HFFc6 (cell line): ENCODE data around the gene TMEM132D. TPM values are rescaled to one million over a fixed set of nuclear protein-coding genes. Genes with fewer than 3 reads are reported as not detected.

Source experiments
- DNase-seq: peaks from one replicate; pipeline ENCODE4 v3.0.0-alpha.2; 2018
- H3K27ac Mint-ChIP-seq: 2 replicates; pipeline ENCODE4 v1.8.0; 2020; ENCODE audit warnings: mild to moderate bottlenecking, mixed read lengths
- H3K27me3 Mint-ChIP-seq: 2 replicates; pipeline ENCODE4 v1.8.0; 2021; ENCODE audit warnings: mild to moderate bottlenecking, moderate library complexity, mixed read lengths; ENCODE audit not compliant: insufficient read depth
- H3K36me3 Mint-ChIP-seq: 2 replicates; pipeline ENCODE4 v1.8.0; 2021; ENCODE audit warnings: low read depth, mixed read lengths
- H3K4me1 Mint-ChIP-seq: 2 replicates; pipeline ENCODE4 v1.8.0; 2020; ENCODE audit warnings: low read depth, mixed read lengths
- H3K4me3 Mint-ChIP-seq: 2 replicates; pipeline ENCODE4 v1.8.0; 2020; ENCODE audit warnings: mild to moderate bottlenecking, moderate library complexity, mixed read lengths
- H3K9me3 Mint-ChIP-seq: 2 replicates; pipeline ENCODE4 v1.8.0; 2020; ENCODE audit warnings: mild to moderate bottlenecking, mixed read lengths
- CTCF ChIP-seq: fragments of 200-600 bp; sonication (generic); IDR thresholded peaks from 2 replicates; pipeline ENCODE4 v1.5.0; 2021; ENCODE audit warnings: antibody characterized with exemption, mild to moderate bottlenecking
- total RNA-seq, 6 experiments: library from RNA; stranded (reverse); fragmentation: NEBNext Ultra II Directional; extraction: Animal tissue kit (Norgen Biotek cat#: 25700); gene quantifications; 2 replicates in 1 of 6; 3 replicates in 5 of 6; pipeline ENCODE4 v1.2.3, GENCODE V29; 2021

The TMEM132D gene
- total RNA-seq, 6 experiments from 2014 or later: not detected

- Mint-ChIP-seq H3K27ac (no peak overlapping the region), H3K4me1 (no peaks in the 10 kb centered on the region), H3K4me3 (no peak overlapping the region), H3K36me3 (peaks cover 12% of the 10 kb centered on the region), H3K9me3 (peaks cover 62% of the 10 kb centered on the region), H3K27me3 (no peaks in the 10 kb centered on the region; the same call in 1 of the 2 replicates)
- no peak for TF ChIP-seq CTCF
- DNase-seq: no peak
These were observed 830.5 kb downstream of the TMEM132D start for GRCh38 chr12:129073157-129073915.

GRCh38 chr12:129071362-129071761 is 832.5 kb downstream of the TMEM132D start:
- no peak overlapping the region for H3K27ac Mint-ChIP-seq

GRCh38 chr12:129069886-129070285 is 833.9 kb downstream of the TMEM132D start:
- Mint-ChIP-seq H3K9me3 (peaks cover 69% of the 10 kb centered on the region), H3K27ac (no peak overlapping the region), H3K36me3 (peaks cover 17% of the 10 kb centered on the region), H3K4me3 (no peak overlapping the region), H3K4me1 (no peaks in the 10 kb centered on the region), H3K27me3 (no peaks in the 10 kb centered on the region; the same call in none of the 2 replicates)
- no peak for TF ChIP-seq CTCF
- no peak for DNase-seq

More at GRCh38 chr12:129071362-129071761, 832.5 kb downstream of the TMEM132D start:
- H3K4me1 Mint-ChIP-seq: no peaks in the 10 kb centered on the region
- no peak overlapping the region for H3K4me3 Mint-ChIP-seq
- no peaks in the 10 kb centered on the region; the same call in none of the 2 replicates for H3K27me3 Mint-ChIP-seq
- peaks cover 65% of the 10 kb centered on the region for H3K9me3 Mint-ChIP-seq
- TF ChIP-seq CTCF: no peak
- no peak for DNase-seq
- peaks cover 17% of the 10 kb centered on the region for H3K36me3 Mint-ChIP-seq

GRCh38 chr12:129068684-129069083 is 835.1 kb downstream of the TMEM132D start:
- Mint-ChIP-seq H3K4me1 (no peaks in the 10 kb centered on the region), H3K4me3 (no peak overlapping the region), H3K9me3 (peaks cover 62% of the 10 kb centered on the region), H3K27me3 (no peaks in the 10 kb centered on the region; the same call in none of the 2 replicates), H3K27ac (no peak overlapping the region), H3K36me3 (peaks cover 15% of the 10 kb centered on the region)
- TF ChIP-seq CTCF: no peak
- no peak for DNase-seq

GRCh38 chr12:129067491-129067890 is 836.3 kb downstream of the TMEM132D start:
- no peak for DNase-seq
- no peaks in the 10 kb centered on the region; the same call in none of the 2 replicates for H3K27me3 Mint-ChIP-seq
- no peak for TF ChIP-seq CTCF
- no peaks in the 10 kb centered on the region for H3K4me1 Mint-ChIP-seq
- H3K9me3 Mint-ChIP-seq: peaks cover 61% of the 10 kb centered on the region
- H3K27ac Mint-ChIP-seq: no peak overlapping the region
- no peak overlapping the region for H3K4me3 Mint-ChIP-seq
- peaks cover 11% of the 10 kb centered on the region for H3K36me3 Mint-ChIP-seq
